ENCODE data around the gene ZNF550.
"Not testable (repeated sequence)": the region's sequence is repeated elsewhere in the genome, so short reads cannot be mapped to it uniquely, and the experiment has no call there.

ZNF550 gene

DNA sequence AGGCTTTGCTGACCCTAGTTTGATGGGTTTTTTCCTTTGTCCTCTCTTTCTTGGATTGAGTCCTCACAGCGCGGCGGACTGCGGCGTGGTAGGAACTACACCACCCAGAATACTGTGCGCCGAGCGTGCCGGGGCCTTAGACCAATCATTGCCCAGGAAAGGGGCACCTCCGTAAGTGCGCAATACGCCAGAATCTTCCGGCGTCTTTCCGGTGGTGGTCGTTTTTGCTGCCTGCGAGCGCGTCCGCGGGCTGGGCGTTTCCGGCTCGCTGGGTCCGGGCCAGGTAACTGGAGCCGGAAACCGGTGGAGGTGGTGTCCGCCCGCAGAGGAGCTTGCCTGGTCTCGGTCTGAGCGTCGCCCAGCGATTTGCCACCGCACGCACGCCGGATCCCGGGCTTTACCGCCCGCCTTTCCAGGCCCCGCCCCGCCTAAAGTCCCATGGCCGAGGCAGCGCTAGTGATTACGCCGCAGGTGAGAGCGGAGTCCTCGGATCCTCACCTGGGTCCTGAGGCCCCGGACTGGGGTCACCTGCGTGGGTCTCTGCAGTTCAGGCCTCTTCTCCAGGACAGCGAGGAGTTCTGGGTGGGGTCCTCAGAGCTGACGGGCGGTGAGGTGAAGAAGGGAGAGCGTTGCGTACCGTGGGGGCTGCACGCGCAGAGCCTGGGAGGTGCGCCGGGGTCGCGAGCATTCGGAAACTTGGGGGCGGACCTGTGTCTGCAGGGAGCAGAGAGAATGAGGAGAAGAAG lies 32.4 kb downstream of the ZNF550 start, which contains the start of gene ZNF549:
Gene ZNF549 (plus strand): TSS at position 221 of the 746 bp plus-strand sequence. CDS start 218 bp downstream, at position 439.
- peak; percentile 73 for DNase-seq (ENCODE audit: low read depth in 2 of 2)

DNA sequence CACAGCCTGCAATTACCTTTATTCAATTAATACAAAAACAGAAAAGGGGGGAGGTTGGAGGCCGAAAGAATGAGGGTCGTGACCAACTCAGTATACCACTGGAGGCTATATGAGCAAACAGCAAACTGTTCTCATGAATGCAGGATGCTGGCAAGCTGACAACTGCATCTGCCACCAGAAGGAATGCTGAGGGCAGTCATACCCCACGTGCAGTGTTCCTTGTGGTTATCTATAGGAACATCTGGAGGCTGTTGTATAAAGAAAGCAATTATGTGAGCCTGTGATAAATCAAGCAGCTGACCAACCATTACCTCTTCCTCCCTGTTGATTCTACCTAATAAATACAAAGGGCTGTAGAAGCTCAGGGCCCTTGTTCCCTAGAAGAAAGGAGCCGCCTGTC lies 41.6 kb downstream of the ZNF550 start:
- DNase-seq (ENCODE audit: low read depth in 2 of 2) = not testable (repeated sequence)

GRCh38 chr19:57515255-57515654 lies 44.4 kb downstream of the ZNF550 start:
- no peak for DNase-seq (ENCODE audit: low read depth in 2 of 2)

DNA sequence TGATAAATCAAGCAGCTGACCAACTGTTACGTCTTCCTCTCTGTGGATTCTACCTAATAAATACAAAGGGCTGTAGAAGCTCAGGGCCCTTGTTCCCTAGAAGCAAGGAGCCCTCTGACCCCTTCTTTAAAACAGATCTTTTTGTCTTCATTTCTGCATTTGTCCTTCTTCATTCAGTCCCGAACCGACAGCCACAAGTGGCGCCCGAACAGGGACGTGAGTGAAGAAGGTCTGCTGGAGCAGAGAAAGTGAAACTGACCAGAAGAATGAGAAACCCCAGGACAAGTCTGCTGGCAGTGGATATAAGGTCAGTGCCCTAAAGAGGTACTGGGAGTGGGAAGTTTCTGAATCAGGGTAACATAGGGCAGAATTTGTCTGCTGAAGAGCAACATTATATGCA lies 46.8 kb downstream of the ZNF550 start:
- DNase-seq (ENCODE audit: low read depth in 2 of 2) = no peak

DNA sequence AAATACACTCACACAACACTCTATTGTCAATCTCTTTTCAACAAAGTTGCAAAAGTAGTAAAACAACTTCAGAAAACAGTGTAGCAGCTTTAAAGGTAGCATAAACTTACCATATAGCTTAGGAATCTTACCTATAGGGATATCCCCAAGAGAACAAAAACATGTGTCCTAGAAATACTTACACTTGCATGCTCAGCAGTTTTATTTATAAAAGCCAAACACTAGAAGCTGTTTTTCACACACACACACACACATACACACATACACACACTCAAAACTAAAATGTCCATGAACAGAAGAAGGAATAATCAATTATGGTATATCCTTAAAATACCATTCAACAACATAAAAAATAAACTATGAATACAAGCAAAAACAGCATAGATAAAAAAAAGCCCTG lies 48.2 kb downstream of the ZNF550 start:
- no peak for DNase-seq (ENCODE audit: low read depth in 2 of 2)

GRCh38 chr19:57506163-57506562 lies 53.5 kb downstream of the ZNF550 start:
- no peak for DNase-seq (ENCODE audit: low read depth in 2 of 2)

- DNase-seq (ENCODE audit: low read depth in 2 of 2) = not testable (repeated sequence)
These were observed 59.3 kb downstream of the ZNF550 start for GRCh38 chr19:57500400-57500799.

DNA sequence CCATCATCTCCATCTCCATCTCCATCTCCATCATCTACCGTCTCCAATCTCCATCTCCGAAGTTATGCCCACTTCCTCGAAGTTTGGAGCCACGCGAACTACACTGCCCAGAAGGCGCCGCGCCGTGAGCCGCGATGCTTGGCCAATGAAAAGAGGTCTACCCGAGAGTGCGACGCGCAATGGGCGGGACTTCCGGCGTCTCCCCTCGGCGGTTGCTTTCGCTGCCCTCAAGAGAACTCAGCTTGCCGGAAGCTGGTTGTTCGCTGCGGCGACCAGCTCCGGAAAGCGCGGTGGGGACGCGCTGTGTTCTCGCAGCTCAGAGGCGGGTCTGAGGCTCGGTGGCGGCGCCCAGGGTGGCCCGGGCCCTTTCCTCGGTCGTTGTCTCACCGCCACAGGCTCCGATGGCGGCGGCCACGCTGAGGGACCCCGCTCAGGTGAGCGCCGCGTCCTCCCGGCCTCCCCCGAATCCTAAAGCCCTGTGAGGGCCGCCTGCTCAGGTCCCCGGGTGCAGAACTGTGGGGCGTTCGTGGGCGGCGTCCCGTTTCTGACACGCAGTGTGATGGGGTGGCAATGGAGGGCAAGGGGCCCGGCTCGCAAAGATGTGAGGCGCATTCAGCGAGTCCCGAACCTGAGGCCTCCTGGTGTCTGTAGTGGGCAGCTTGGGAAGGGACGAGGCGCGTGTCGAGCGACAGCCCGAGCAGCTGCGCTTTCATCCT lies 59.8 kb downstream of the ZNF550 start, which contains the start of gene ZNF773:
Gene ZNF773 (plus strand): TSS at position 259 of the 716 bp plus-strand sequence. CDS start 143 bp downstream, at position 402.
- DNase-seq (ENCODE audit: low read depth in 2 of 2) = peak; percentile 92 to 93

DNA sequence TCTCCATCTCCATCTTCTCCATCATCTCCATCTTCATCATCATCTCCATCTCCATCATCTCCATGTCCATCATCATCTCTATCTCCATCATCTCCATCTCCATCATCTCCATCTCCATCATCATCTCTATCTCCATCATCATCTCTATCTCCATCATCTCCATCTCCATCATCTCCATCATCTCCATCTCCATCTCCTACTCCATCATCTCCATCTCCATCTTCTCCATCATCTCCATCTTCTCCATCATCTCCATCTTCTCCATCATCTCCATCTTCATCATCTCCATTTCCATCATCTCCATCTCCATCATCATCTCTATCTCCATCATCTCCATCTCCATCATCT lies 60.4 kb downstream of the ZNF550 start:
- not testable (repeated sequence) for DNase-seq (ENCODE audit: low read depth in 2 of 2)

DNA sequence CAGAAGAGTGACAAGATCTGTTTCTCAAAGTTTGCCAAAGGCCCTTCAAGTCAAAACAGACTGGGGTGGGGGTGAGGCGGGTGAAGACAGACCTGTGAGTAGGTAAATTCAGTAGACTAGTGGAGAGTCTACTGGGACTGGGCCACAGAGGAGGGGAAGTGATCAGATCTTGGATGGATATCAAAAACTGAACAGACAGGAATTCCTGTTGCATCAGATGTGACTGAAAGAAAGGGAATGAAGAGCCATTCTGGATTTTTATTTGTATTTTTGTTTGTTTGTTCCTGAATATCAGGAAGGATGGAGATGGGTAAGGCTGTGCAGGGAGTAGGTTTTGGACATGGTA lies 71.4 kb downstream of the ZNF550 start:
- DNase-seq (ENCODE audit: low read depth in 2 of 2) = not testable (repeated sequence)

- peak; percentile 83 to 89 for DNase-seq (ENCODE audit: low read depth in 2 of 2)
These were observed 72.0 kb downstream of the ZNF550 start, which contains the start of gene ZNF419 for GRCh38 chr19:57487477-57488298. TSS of gene ZNF419 (plus strand) at chr19:57487750. CDS start at chr19:57487951, 201 bp downstream.
